GM18868 (cell line): Measurements from ENCODE around the gene FERMT1.
"Not testable (repeated sequence)": the region's sequence is repeated elsewhere in the genome, so short reads cannot be mapped to it uniquely, and the experiment has no call there.

Experiments
- ATAC-seq: cut with Tn5 transposase; IDR thresholded peaks from one replicate; pipeline ENCODE4 v1.9.1; 2021; ENCODE audit warnings: mild to moderate bottlenecking, moderate library complexity; ENCODE audit not compliant: unreplicated experiment

The FERMT1 gene

DNA sequence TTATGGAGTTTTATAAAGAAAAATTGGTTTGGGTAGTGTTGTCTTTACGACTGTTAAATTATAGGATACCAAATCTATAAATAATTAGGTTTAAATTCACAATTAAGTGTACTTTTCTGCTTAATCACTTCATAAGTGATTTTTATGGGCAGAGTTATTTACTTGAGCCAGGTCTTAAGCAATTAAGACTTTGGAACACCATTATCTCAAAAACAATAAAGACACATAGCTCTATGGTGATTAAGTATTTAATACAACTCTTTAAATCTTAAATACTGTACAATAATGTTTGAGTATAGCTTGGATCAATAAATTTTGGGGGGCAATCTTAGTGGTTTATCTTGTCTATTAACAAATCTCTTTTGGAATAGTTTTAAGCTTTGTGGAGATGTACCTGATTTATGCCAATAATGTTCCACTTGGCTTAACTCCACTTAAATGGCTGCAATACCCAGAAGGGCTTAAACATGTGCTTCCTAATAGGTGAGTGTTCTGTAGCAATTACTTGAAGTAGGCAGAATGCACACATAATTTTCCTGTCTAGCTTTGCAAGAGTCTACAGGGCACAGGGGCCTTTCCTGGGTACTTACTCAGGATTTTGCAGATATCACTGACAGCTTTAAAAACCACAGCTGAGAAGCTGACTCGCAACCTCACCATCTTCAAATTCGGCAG is 7.5 kb downstream of the FERMT1 start:
- no peak for ATAC-seq

GRCh38 chr20:6114696-6115095 is 8.1 kb downstream of the FERMT1 start:
- ATAC-seq = no peak

DNA sequence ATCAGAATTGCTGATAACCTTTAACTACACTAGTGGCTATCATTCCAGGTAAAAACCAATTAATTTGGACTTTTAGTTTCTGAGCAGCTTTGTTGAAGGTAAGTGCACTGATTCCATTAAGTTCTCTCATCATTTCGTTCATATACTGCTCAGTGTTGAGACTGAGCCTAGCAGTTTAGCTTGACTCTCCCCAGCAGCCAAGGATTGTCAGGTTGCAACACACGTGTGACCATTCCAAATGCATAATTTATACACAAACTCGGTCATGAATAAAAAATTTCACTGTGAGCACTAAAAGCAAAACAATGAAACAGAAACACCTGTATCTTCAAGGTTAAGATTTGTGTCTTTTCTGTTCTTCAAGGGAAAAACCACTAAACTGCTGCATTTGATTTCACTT is 8.9 kb downstream of the FERMT1 start:
- no peak for ATAC-seq

- ATAC-seq = not testable (repeated sequence)
Measured at GRCh38 chr20:6112965-6113364, 9.9 kb downstream of the FERMT1 start.

GRCh38 chr20:6108330-6108729 is 14.5 kb downstream of the FERMT1 start:
- ATAC-seq = no peak

- no peak for ATAC-seq
Measured at GRCh38 chr20:6104493-6105188, 18.2 kb downstream of the FERMT1 start.

DNA sequence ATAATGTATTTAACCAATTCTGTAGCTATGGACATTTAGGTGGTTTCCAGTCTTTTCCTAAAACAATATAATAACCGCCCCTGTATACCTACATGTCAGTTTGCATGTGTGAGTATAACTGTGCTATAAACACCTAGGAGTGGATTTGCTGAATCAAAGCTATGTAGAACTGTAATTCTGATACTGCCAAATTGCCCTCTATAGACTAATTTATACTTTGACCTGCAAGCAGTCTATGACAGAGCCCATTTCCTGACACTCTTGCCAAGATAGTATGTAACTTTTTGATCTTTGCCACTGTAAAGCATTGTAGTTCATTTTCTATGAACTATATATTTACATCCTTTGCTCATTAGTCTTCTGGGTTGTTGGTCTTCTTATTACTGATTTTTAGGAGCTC is 19.5 kb downstream of the FERMT1 start:
- no peak for ATAC-seq

- ATAC-seq = no peak
Measured at GRCh38 chr20:6101346-6101745, 21.5 kb downstream of the FERMT1 start.

DNA sequence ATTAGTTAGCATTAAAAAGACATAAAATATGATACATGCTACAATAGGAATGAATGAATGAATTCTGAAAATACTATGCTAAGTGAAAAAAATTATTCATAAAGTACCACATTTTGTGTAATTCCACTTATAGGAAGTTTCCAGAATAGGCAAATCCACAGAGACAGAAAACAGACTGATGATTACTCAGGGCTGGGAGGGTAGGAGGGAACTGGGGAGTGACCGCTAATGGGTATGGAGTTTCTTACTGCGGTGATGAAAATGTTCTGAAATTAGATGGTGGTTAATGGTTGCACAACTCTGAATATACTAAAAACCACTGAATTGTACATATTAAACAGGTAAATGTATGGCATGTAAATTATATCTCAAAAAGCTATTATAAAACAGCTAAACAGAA is 22.6 kb downstream of the FERMT1 start:
- no peak for ATAC-seq

GRCh38 chr20:6099819-6100218 is 23.0 kb downstream of the FERMT1 start:
- ATAC-seq = no peak

DNA sequence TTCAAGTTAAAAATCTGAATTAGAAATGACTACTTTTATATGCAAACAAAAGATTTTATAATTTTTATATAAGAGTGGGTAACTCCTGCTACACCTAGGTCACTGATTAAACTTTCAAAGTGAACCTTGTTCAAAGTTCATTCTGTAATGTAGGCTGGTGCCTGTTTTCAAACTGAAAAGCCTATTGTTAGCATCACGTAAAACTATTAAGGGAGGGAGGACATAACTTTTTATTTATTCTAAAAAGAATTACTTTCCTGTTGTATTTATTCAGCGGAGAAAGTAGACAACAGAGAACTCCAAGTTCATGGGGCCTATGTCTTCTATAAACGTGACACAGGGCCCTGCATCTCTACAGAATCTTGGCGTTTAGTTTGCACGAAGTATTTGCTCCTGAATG is 27.4 kb downstream of the FERMT1 start:
- no peak for ATAC-seq

DNA sequence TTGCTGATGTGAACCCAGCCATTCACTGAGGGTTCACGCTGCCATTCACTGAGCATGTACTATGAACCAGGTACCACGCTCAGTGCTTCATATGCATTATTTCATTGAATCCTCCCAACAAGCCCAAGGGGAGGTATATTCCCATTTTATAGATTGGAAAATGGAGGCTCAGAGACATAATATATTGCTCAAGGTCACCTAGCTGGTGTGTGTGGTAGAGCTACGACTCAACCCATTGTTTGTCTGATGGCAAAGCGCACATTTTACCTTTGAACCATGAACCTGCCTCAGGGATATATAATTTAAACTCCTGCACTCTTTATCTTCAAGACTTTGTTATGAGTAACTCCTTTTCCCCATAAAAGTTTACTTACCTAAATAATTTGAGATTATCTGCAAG is 28.3 kb downstream of the FERMT1 start:
- no peak for ATAC-seq

- peak; percentile 53 for ATAC-seq
Measured at GRCh38 chr20:6094063-6094462, 28.8 kb downstream of the FERMT1 start.

DNA sequence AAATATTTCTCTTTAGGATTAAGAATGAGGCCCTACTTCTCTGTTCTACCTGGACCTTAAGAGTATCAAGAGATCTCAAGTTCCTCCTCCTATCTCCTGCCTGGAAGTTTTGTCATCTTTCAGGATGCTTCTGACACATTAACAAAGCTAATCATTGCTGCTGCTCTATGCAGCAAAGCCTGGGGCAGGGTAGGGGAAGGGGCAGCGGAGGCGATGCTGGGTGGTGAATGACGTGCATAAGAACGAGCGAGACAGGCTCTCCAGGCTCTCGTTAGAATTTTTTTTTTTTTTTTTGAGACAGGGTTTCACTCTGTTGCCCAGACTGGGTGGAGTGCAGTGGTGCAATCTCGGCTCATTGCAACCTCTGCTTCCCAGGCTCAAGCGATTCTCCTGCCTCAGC is 31.2 kb downstream of the FERMT1 start:
- no peak for ATAC-seq

GRCh38 chr20:6086868-6087267 is 36.0 kb downstream of the FERMT1 start:
- no peak for ATAC-seq

DNA sequence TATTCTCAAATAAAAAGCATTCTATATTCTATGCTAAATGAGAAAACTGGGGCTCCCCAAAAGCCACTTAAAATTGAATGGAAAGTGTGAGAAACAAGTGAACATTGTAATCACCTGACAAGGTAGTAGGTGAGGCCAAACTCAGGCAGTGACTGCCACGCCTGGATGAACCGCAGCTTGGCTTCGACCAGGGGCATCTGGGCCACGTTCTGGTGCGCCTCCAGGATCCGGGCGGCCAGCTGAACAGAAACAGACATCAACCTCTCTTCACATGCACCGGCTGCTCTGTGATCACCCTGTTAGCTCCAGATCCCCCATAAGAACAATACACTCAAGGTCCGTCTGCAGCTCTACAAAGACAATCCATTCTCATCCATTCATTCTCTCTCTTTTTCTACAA is 38.9 kb downstream of the FERMT1 start:
- ATAC-seq = no peak

GRCh38 chr20:6081236-6081635 is 41.6 kb downstream of the FERMT1 start:
- ATAC-seq = no peak

- no peak for ATAC-seq
Measured at GRCh38 chr20:6079016-6079415, 43.8 kb downstream of the FERMT1 start.

- ATAC-seq = no peak
Measured at GRCh38 chr20:6075428-6076219, 47.2 kb downstream of the FERMT1 start.

- ATAC-seq = no peak
Measured at GRCh38 chr20:6074784-6075183, 48.0 kb downstream of the FERMT1 start.

- ATAC-seq = no peak
Measured at GRCh38 chr20:6074145-6074561, 48.7 kb downstream of the FERMT1 start.
